Measurements from ENCODE around the gene ANKS3.
A peak's percentile ranks its signal among the peaks of the same experiment; 100 is the strongest.

ANKS3 gene, protein sequence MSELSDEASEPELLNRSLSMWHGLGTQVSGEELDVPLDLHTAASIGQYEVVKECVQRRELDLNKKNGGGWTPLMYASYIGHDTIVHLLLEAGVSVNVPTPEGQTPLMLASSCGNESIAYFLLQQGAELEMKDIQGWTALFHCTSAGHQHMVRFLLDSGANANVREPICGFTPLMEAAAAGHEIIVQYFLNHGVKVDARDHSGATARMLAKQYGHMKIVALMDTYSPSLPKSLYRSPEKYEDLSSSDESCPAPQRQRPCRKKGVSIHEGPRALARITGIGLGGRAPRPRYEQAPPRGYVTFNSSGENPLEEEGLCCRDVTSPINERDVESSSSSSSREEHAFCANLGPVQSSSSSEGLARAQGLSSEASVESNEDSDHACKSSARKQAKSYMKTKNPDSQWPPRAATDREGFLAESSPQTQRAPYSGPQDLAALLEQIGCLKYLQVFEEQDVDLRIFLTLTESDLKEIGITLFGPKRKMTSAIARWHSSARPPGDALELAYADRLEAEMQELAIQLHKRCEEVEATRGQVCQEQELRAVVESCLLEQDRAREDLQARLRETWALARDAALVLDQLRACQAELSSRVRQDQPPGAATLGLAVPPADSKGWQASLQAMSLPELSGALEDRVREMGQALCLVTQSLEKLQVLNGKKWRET
- long read RNA-seq, donor 1, partial matches to known transcripts = 6 of 10 reads
- long read RNA-seq, donor 1, other reads (novel, unspliced or antisense) = 0 of 10 reads
- long read RNA-seq, donor 2, partial matches to known transcripts = 0 of 3 reads
- long read RNA-seq, donor 2, other reads (novel, unspliced or antisense) = 0 of 3 reads
- long read RNA-seq, donor 3, partial matches to known transcripts = 0 of 3 reads
- long read RNA-seq, donor 3, other reads (novel, unspliced or antisense) = 0 of 3 reads
- long read RNA-seq, donor 4, partial matches to known transcripts = 0 of 2 reads
- long read RNA-seq, donor 4, other reads (novel, unspliced or antisense) = 0 of 2 reads
- long read RNA-seq, donor 5, partial matches to known transcripts = 0 of 2 reads
- long read RNA-seq, donor 5, other reads (novel, unspliced or antisense) = 0 of 2 reads
- long read RNA-seq, donor 6, partial matches to known transcripts = 0 of 1 reads
- long read RNA-seq, donor 6, other reads (novel, unspliced or antisense) = 0 of 1 reads
- long read RNA-seq, donor 7 = 0 reads
- long read RNA-seq, donor 8, partial matches to known transcripts = 0 of 4 reads
- long read RNA-seq, donor 8, other reads (novel, unspliced or antisense) = 0 of 4 reads

DNA sequence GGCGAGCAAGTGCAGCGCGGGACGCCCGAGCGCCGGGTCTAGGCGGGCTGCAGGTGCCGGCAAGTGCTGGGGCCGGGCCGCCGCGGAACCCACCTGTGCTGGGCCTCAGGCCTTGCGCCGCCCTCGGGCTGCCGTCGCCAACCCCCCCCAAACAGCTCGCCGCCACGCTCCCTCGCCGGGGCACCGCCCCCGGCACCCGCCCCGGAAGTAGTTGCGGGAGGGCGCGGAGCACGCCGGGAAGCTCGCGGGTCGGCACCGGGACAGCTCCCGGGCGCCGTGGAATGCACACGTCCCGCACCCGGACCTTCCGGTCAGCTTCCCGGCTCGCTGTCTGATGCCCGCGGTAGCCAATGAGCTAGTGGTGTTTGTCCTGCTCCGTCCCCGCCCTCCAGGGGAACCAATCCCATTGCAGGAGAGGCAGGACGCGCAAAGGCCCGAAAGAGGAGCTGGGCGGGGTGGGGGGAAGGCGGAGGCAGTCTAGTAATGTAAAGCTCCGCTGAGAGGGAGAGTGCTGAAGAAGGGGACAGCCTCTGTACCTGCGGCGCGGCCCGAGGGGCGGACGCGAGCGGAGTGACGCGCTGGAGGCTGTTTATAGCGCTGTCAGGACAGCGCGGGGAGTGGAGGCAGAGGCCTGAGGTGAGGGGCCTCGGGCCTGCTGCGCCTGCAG is at the start of gene ANKS3, which contains the start of gene DNAAF8:
ANKS3 (minus strand) TSS at position 209 of the 667 bp plus-strand sequence. CDS start 4,122 bp downstream, outside the sequence.
DNAAF8 (plus strand) TSS at position 475 of the 667 bp plus-strand sequence. CDS start 1,978 bp downstream, outside the sequence.
- DNase-seq = peak; percentile 93

DNA sequence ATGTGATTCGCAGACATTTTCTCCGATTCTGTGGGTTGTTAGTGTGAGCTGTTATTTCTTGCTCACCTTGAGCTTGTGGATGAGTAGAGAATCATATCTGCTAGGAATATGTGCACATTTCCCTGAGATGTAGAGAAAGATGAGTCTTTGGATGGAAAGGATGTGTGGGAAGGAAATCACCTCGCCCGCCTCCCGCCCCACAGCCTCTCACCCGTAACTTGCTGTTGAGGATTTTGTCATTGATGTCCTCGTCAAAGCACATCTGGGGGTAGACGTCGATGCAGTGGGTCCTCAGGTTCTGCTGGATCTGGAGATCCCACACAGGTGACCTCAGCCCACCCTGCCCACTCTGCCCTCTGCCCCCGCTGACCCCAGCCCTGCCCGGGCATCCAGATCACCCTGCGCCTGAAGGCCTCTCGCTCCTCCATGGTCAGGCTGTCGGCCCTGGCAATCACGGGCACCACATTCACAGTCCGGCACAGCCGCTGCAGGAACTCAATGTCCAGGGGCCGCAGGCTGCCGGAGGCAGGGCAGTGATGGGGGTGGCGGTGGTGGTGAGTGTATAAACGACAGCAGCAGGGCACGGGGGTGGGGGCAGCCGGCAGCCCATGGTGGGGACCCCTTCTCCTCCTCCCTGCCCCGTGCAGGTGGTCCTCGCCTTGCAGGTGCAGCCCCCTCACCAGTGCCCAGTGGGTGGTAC is 49.3 kb upstream of the ANKS3 start:
- no peak for DNase-seq

DNA sequence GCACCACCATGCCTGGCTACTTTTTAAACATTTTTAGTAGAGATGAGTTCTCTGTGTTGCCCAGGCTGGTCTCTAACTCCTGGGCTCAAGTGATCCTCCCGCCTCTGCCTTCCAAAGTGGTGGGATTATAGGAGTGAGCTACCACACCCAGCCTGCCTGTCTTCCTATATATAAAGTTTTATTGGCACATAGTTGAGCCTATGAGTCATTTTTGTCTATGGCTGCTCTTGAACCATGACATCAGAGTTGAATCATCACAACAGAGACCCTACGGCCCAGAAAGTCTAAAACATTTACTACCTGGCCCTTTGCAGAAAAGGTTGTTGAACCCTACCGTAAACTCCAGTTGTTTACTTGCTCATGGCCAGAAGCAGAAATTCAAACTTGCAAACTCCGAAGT is 46.2 kb upstream of the ANKS3 start:
- DNase-seq = no peak

DNA sequence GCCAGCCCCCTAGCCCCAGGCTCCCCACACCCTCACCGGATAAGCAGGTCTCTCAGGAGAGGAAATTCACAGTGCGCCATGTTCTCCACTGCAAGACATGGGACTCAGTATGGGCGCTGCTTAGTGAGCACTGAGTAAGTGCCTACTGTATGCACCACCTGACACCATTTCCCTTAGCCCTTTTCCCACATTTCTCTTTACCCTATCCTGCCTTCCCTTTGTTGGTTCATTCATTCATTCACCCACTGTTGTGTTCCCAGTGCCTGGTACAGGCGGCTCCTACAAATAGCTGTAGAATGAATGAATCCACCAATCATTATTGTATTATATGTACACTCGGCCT is 44.0 kb upstream of the ANKS3 start:
- DNase-seq = no peak

DNA sequence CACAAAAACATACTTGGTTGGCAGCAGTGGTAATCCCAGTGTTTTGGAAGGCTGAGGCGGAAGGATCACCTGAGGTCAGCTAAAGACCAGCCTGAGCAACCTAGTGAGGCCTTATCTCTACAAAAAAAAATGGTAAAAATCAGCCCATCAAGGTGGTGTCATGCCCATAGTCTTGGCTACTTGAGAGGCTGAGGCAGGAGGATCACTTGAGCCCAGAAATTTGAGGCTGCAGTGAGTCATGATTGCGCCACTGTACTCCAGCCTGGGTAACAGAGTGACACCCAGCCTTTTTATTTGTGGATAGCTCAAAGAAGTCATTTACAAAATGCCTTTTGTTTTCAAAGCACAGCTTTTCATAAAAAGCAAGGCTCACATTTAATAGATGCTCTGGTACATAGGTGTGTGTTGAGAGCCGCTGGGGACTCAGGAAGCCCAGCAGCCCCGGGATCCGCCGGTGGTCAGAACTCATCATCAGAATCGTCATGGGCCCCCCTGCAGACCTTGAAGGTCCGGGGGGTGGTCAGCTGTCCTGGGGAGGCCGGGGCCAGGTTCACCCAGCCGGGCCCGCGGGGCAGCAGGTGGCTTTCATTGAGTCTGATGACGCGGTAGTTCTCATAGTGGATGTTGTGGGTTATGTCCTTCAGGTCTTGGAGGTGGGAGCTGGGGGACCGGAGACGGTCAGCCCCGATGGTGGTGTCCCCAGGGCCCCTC is 43.4 kb upstream of the ANKS3 start:
- no peak for DNase-seq

DNA sequence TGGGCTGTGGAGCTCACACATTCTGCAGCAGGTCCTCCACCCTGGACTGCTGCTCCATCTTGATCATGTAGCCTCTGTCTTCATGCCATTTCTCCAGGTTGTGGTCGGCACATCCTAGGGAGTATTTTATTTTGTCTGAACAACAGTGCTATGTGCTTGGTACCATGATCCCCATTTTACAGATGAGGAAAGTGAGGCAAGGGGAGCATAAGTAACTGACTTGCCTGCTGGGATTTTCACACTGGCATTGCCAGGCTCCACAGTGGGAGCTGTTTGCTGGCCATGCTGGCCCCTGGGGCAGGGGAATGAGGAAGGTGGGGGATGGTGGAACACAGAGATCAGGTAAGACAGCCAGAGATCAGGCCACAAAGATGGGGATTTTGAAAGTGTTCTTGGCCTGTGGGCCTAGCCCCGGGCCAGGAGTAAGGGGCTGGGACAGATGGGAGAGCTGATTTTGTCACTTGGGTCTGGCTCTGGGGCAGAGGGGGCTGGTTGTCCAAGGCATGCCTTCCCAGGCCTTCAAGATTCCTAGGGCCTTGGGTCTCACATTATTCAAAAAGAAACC is 42.2 kb upstream of the ANKS3 start:
- no peak for DNase-seq

DNA sequence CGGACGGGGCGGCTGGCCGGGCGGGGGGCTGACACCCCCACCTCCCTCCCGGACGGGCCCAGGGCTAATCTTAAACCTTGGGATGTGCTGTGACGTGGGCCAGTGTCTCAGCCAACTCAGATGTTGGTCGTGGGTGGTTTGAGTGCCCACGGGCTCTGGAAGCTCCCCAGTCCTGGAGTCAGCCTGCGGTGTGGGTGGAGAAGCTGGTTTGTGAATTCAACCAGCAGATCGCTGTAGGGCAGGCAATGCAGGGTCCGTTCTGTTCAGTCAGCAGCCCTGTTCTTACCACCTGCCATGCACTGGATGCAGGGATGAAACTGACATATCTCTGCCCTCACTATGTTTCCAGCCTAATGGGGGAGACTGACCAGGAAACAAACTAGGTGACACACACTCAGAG is 40.9 kb upstream of the ANKS3 start:
- no peak for DNase-seq

DNA sequence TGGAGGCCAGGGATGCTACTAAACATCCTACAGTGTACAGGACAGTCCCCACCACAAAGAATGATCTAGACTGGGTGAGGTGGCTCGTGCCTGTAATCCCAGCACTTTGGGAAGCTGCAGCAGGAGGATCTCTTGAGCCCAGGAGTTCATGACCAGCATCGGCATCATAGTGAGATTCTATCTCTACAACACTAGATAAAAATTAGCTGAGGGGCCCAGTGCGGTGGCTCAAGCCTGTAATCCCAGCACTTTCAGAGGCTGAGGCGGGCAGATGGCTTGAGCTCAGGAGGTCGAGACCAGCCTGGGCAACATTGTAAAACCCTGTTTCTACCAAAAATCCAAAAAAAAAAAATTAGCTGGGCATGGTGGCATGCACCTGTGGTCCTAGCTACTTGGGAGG is 38.3 kb upstream of the ANKS3 start:
- DNase-seq = no peak

DNA sequence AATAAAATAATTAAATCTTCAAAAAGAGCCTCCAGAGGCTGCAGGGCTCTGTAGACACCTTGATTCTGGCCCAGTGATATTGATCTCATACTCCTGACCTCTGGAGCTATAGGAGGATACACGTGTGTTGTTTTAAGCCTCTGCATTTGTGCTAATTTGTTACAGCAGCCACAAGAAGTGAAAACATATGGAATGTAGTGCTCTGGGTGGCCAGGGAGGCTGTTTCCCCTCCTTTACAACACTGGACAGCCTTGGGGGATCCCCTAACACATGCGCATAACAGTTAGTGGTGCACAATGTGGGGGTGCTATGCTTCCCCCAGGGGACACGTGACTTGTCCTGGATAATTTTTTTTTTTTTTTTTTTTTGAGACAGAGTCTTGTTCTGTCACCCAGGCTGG is 37.6 kb upstream of the ANKS3 start:
- DNase-seq = no peak

DNA sequence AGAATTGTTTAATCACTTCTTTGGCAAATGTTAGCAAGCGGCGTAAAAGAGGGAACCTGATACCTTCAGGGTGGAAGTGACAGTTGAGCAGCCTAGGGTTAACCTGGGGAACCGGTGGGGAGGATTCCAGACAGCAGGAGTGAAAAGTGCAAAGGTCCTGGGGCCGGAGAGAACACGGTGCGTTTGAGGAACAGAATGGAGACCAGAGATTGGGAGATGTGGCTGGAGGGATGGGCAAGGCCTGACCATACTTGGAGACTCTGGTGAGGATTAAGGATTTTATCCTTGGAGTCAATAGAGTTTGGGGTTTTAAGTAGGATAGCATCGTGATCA is 35.2 kb upstream of the ANKS3 start:
- DNase-seq = no peak

DNA sequence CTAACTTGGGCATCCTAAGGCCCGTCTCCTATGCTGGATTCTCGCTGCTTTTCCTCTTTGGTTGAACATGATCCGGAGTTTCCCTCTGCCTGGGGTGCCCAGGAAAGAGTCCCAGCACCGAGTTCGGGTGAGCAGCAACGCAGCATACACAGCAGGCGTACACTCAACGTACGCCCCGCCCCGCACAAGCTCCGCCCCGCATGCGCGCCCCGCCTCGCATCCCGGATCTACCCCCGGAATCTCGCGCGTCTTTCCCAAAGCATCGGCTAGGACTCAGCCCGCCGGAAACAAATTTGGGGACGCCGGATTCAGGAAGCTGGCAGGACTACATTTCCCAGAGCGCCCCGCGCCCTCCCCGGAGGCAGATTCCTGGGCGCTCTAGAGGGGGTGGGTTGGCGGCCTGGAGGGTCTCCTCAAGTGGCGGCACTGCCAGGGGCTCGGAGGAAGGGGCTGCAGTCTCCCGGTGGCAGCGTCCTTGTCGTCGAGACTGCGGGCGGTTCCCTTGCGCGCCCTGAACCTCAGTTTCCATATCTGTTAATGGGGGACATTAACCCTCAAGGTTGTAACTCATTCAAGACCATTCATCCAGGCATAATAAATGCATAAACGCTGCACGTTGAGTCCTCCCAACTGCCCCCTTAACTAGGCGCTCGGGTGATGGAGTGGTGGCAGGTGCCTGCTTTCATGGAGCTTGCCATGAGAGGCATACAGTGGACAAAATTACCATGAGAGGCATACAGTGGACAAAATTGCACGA is 34.7 kb upstream of the ANKS3 start:
- peak; percentile 76 for DNase-seq

DNA sequence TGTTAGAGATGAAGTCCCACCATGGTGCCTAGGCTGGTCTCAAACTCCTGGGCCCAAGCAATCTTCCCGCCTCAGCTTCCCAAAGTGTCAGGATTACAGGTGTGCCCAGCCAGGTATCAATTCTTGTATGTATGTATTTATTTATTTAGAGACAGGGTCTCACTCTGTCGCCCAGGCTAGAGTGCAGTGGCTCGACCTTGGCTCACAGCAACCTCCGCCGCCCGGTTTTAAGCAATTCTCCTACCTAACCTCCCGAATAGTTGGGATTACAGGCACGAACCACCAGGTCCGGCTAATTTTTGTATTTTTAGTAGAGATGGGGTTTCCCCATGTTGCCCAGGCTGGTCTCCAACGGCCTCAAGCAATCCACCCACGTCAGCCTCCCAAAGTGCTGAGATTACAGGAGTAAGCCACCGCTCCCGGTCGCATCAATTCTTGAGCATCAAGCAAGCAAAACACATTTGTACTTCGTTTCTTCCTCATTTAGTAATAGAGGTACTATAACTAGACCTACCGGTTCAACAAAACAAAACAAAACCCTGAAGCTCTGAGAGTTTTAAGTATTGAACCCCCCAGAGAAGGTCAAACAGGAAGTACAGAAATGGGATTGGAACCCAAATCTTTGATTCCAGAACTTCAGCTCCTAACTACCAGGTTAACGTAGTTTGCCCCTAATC is 33.9 kb upstream of the ANKS3 start:
- DNase-seq = no peak

DNA sequence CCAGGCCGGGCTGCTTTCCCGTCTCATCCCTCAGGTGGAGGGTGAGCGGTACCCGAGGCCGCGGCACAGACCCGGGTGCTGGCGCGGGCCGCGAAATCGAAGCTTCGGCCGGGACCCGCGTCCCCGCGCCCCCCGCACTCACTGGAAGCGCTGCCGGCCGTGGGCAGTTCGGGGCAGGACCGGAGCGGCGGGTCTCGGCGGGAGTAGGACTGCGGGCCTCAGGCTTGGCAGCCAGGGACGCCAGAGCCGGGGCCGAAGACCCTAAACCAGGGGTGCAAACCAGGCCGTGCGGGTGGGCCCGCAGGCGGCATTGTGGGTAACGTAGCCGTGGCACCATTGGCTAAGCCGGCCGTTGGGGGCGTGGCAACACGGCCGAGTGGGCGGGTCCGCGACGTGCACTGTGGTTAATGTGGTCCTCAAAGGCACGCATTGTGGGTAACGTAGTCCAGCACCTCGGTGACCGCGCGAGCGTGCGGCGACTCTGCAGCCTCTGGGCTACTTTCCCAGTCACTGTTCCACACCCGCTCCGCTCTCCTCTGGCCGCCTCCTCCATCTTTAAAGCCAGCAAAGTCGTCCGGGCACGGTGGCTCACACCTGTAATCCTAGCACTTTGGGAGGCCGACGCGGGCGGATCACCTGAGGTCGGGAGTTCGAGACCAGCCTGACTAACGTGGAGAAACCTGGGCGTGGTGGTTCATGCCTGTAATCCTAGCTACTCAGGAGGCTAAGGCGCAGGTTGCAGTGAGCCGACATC is 33.0 kb upstream of the ANKS3 start, which contains the start of gene ZNF500:
ZNF500 (minus strand) TSS at position 288 of the 754 bp plus-strand sequence. CDS start 1,184 bp downstream, outside the sequence.
- peak; percentile 91 for DNase-seq

DNA sequence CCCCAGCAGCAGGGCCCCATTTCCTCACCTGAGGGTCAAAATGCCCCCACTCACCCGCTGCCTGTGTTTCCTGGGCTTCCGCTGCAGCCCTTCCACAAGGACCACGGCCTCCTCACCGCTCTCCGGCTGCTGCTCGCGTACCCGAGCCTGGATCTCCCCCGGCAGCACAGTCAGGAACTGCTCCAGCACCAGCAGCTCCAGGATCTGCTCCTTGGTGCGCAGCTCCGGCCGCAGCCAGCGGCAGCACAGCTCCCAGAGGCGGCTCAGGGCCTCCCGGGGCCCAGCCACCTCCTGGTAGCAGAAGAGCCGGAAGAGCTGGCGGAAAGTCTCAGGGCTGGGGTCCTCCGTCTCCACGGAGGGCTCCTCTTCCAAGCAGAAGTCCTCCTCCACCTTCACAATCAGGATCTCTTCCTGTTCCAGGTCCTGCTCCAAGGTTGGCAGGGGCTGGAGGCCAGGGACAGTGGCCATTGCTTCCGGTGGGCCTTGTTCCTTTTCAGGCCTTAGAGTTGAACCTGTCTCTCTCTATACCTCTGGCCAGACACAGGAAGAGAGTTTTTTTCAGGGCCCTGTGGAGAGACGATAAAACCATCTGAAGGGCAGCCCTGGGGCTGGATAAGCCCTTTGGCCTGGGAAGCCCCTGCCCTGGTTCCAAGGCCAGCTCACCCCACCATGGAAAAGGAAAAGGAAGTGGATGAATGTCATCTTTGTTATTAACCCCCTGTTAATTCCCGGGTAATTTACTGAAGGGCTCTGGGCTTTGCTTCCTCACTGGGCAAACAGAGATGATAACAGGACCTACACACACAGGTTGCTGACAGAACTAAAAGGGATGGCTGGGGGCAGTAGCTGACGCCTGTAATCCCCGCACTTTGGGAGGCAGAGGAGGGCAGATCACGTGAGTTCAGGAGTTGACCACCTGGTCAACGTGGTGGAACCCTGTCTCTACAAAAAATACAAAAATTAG is 31.7 kb upstream of the ANKS3 start:
- DNase-seq = no peak

DNA sequence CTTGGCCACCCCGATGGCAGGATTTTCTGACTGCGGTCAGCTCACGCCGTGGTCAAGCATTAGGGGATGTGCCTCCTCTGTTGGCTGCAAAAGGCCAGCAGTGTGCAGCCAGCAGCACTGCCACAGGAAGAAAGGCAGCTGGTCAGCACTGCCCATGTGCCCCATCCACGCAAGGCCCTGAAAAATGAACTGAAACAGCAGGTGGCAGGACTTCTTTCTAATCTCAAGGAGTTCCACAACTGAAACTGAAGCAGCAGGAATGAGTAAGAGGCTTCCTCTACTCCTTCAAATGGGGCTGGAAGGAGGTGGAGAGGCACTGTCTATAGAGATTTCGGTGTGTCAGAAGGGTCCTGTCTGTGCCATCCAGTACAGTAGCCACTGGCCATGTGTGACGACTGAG is 29.7 kb upstream of the ANKS3 start:
- no peak for DNase-seq

DNA sequence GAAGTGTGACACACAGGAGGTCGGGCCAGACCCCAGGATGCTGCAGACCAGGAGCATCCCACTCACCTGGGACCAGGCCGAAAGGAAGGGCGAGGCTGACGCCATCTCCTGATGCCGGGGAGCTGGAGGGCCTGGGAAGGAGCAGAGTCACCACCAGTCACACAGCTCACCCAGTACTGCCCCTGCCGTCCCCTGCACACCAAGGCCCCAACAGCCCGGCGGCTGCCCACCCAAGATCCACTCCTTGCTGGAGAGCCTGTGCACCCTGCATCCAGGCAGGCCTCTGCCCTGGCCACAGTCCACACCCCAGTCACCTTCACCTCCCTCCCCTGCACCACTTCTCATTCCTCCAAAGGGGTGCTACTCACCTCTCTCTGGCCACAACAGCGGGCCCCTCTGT is 28.1 kb upstream of the ANKS3 start:
- DNase-seq = no peak

All from right kidney (tissue), 9 donors.